Hematopoietic multipotent progenitor cell treated with erythropoietin and hydrocortisone succinate and interleukin-3 and kit ligand, for 6 days (in vitro differentiated cells): Measurements from ENCODE around the gene TMEM196.

ENCODE experiments used
- DNase-seq: peaks from one replicate; pipeline ENCODE4 v3.0.0-alpha.2; 2015

Gene TMEM196

GRCh38 chr7:19772841-19773760 lies at the start of gene TMEM196:
Gene TMEM196, minus strand, starts transcription at chr7:19773617. Its CDS starts 921 bp downstream, at chr7:19772696.
- DNase-seq, result peak; percentile 38

GRCh38 chr7:19816128-19816527 lies 42.7 kb upstream of the TMEM196 start:
- DNase-seq, result no peak

DNA sequence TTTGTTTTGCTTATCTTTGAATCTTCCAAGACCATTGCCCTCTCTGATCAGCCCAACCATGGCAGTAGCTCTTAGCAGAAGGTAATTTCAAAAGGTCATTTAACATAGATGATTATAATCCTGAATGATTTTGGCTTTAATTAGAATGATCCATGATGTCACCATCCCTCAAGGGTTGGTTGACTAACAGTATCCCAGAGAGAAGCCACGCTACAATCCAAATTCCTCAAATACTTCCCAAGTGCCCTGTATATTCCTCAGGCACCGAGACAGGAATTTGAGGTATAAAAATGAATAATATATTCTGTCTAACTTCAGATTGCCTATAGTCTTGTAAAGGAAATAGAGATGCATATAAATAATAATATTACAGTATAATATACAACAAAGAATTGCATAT lies 42.1 kb upstream of the TMEM196 start:
- no peak for DNase-seq

DNA sequence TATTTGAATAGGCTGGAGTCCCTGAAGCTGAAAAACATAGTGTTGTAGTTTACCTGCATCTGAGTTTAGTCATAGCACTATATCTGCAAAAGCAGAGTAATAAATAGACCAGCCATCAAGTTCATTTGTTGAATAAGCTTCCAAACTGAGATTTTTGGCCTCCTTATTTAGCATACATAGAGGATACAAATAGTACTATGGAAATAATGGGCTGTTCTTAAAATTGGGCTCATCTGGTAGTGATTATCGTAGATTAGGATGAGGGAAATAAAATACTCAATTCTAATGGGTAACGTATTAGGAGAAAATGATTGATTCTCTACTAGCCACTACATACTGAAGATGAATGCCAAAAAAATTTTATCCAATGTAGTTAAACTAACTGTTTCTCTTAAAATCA lies 41.4 kb upstream of the TMEM196 start:
- DNase-seq, result no peak

GRCh38 chr7:19811386-19811785 lies 38.0 kb upstream of the TMEM196 start:
- no peak for DNase-seq

GRCh38 chr7:19798986-19799385 lies 25.6 kb upstream of the TMEM196 start:
- DNase-seq, result no peak

DNA sequence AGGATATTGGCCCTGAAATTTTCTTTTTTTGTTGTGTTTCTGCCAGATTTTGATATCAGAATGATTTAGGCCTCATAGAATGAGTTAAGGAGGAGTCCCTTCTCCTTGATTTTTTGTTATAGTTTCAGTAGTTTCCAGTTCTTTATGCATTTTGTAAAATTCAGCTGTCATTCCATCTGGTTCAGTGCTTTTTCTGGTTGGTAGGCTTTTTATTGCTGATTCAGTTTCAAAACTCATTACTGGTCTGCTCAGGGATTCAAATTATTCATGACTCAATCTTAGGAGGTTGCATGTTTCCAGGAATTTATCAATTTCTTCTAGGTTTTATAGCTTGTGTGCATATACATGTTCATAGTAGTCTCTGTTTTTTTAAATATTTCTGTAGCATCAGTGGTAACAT lies 10.1 kb upstream of the TMEM196 start:
- DNase-seq, result no peak

DNA sequence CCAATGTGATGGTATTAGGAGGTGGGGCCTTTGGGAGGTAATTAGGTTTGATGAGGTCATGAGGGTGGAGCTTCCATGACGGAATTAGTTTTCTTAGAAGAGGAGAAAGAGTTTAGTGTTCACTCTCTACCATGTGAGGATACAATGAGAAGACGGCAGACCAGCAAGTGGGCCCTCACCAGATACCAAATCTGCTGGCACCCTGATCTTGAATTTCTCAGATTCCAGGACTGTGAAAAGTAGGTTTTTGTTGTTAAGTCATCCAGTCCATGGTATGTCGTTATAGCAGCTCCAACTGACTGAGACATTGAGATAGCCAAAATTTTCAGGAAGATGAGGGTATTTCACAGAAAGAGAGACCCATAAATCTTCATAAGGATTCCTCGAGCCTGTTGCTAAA lies 3.6 kb upstream of the TMEM196 start:
- no peak for DNase-seq

DNA sequence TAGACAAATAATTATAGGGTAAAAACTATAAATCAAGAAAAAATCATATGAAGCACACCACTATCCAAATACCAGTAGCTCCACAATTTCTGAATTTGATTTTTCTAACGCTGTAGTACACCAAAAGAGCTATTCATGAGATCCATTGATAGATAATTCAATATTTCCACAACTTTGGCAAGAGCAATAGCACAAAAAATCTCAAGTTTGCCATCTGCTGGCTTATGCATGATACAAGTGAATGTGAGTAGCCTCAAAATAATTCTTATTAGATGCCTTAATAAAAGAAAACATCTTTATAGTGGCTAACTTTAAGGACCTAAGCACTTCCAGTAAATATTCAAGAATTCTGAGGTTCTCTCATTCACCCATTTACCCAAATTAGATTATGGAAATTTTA lies 2.2 kb upstream of the TMEM196 start:
- no peak for DNase-seq

DNA sequence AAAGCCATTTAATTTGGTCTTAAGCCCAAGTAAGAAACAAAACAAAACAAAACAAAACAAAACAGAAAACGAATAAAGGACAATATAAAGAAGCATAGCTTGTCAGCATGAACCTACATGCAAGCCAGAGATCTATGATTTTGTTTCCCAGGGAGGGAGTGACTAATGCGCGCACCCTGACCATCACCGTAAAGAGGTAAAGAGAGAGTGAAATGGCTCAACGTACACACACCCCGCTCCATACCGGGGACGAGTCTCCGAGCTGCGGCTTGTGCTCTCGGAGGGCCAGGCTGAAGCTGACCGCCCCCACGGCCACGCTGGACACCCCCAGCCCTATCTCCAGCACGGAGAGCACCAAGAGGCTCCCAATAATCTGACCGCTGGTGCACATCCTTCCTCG lies 1.1 kb downstream of the TMEM196 start:
- no peak for DNase-seq

DNA sequence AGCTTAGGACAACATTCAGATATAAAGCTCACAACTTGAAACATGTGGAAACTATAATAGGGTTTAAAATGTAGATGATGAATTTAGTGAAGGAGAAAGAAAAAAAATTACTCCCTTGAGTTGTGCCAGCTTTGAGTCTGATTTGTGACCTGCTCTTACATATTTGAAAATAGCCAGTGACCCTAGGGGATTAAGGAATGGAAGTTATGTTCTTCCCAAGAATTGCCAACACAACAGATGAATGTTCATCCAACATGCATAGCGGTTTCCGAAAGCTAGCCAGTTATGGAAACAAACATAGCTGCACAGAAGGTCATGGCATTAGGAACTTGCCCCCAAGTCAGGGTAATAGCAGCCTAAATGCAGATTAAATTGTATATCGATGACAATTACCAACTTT lies 10.8 kb downstream of the TMEM196 start:
- DNase-seq, result no peak

DNA sequence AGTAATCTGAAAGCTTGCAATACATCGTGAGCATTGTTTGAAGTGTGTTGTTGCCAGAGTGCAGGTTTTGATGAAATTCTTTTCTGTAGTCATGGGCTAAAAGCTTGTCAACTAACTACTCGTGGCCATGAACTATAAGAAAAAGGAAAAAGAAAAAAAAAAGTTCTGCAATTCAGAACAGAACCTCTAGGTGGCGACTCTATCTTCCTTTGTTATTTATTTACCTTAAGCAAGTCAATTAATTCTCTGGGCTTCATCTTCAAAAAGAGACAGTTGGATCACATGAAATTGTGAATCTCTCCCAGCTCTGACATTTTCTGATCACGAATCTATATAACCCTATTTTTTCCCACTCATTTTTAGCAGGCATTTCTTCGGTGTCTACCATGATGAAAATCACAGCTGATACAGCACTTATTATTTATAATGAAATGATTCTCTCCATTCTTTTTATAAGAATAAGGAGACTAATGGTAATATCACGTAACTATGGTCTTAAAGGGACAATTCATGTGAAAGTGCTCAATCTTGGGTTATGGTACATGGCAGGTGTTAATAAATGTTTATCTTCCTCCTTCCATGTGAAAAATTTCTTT lies 18.8 kb downstream of the TMEM196 start:
- peak; percentile 59 for DNase-seq

DNA sequence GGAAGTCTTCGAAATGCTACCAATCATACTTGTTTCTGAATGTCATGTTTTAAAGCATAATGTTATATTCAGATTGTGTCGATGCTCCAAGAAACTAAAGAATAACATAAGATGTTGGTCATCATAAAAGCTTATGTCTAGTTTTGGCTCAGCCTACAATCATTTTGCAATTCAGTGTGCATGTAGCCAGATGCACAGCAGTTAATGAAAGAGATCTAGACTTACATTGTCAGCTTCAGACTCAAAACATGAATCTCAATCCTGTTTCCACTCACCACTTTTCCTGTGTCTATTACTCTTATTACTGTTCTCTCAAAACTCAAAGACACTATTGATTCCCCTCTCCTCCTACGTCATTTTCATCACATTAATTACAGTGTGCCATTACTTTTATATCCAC lies 21.4 kb downstream of the TMEM196 start:
- DNase-seq, result no peak

DNA sequence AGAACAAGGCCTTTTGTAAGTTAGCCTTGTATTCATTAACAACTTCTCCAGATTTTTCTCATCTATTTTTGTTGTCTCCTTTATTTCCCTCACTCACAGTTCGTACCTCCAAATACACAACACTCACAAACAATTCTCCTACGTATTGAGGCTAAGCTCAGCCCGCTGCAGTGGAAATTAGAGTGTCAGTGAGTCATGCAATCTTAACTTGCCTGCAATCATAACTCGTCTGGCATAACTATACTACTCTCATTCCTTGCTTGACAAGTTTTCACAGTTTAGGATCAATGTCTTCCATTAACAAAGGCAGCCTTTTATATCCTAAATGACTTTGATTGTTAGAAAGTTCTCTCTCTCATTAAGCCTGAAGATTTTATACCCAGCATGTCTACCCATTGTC lies 23.8 kb downstream of the TMEM196 start:
- no peak for DNase-seq

DNA sequence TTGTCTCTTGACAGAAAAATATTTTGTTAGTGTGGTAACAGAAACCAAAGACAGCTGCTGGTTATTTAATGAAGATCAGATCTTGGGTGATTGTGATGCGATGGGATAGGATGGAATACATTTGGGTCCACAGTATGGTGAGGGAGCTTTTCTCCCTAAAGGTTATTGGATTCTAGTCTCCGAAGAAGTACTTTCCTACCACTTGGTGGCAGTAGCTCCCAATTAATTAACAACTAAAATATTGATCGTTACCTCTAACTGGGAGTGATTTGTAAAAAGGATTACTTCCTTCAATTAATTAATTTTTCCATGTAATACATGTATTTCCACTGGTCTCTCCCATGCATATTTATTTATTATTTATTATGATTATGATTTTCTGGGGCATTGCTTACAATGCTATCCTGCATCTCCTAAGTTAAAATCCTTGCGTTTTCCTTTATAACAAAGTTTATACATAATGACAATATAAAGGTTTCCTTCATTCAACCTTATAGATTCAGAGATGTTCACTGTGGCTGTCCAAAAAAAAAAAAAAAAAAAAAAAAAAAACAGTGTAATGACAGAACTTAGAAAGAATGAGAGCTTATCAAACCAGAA lies 25.6 kb downstream of the TMEM196 start:
- DNase-seq, result peak; percentile 62

- DNase-seq, result no peak
These were observed 29.3 kb downstream of the TMEM196 start for GRCh38 chr7:19744075-19744474.

GRCh38 chr7:19728716-19729115 lies 44.7 kb downstream of the TMEM196 start:
- DNase-seq, result no peak

DNA sequence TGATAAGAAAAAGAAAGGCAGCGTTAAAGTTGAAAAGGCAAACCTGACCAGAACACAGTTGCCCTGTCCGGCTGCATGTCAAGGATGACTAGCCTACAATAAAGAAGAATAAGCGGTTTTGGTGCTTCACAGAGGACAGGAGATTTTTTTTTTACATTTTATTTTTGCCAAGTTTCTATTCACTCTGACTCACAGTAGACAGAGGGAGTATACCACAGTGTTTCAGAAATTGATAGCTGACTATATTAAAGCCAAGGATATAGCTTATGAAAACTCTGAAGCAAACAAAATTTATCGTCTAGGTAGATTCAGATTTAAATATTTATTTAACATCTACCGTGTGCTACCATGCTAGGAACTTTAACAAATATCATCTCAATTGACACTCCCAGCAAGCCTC lies 47.6 kb downstream of the TMEM196 start:
- no peak for DNase-seq

DNA sequence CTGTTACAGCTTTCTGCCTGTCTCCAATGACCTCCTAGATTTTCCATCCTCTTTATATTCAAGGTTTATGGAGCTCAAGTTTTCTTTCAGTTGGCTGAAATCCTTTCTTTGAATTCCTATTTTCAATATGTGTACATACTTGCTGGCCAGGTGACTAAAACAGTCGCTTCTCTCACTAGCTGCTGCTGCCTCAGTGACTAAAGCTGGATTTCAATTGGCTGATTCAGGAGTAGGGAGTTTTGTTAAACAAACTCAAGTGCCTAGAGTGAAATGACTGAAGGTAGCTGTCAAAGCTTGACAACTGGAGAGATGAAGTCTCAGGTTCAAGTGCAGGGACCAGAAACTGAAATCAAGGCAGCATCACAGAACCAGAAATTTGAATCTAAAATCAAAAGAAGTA lies 57.9 kb downstream of the TMEM196 start:
- no peak for DNase-seq

DNA sequence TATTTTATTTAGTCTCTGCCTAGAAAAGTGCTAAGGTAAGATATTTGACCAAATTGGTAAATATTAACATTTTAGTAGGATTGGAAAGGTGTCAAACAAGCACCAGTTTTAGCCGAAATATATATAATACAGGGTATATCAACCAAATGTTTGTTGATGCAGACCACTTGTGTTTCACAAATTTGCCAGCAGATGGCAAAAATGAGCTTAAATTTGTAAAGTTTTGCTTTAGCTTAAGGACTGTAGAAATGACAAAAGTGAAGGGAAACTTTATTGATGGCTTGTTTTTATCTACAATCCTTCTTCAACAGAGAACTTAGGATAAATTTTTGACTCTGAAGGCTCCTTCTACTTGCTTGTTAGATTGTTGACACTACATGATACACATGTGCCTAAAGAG lies 59.7 kb downstream of the TMEM196 start:
- peak; percentile 77 for DNase-seq

DNA sequence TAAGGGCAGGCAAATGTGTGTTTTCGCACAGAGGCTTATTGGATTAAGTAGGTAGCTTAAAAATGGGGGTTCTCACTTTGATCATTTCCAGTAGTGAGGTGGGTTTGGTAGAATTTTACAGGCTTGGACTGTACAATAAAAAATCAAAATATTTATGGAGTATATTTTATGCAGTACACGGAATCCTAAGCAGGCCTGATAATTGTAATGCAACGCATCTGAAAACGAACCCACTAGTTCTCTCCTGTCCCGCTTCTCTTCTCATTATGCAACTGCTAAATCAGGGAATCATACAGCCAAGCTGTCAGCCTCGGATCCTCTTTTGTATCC lies 64.2 kb downstream of the TMEM196 start:
- DNase-seq, result no peak

- DNase-seq, result peak; percentile 97
These were observed 64.8 kb downstream of the TMEM196 start, which contains the start of gene POLR1F for GRCh38 chr7:19708397-19709248. Gene POLR1F, minus strand, starts transcription at chr7:19709037. Its CDS starts 21 bp downstream, at chr7:19709016.

GRCh38 chr7:19707240-19707639 lies 66.2 kb downstream of the TMEM196 start:
- peak; percentile 17 for DNase-seq
